C4-2B (cell line): ENCODE data around the gene KRTAP4-6.

Experiments used
- CTCF ChIP-seq: fragments of 450-650 bp; conservative IDR thresholded peaks from 2 replicates; pipeline ENCODE4 v1.5.1; 2017; ENCODE audit warnings: mild to moderate bottlenecking
- ZFX ChIP-seq: fragments of 450-650 bp; IDR thresholded peaks from 2 replicates; pipeline ENCODE4 v1.6.1; 2017

- TF ChIP-seq CTCF (no peak), ZFX (no peak)
Measured at GRCh38 chr17:41121742-41122141, 18.6 kb downstream of the KRTAP4-6 start.
